Measurements from ENCODE around the gene ASIP.
"Not testable (repeated sequence)": the region's sequence is repeated elsewhere in the genome, so short reads cannot be mapped to it uniquely, and the experiment has no call there.

ASIP gene, protein sequence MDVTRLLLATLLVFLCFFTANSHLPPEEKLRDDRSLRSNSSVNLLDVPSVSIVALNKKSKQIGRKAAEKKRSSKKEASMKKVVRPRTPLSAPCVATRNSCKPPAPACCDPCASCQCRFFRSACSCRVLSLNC

DNA sequence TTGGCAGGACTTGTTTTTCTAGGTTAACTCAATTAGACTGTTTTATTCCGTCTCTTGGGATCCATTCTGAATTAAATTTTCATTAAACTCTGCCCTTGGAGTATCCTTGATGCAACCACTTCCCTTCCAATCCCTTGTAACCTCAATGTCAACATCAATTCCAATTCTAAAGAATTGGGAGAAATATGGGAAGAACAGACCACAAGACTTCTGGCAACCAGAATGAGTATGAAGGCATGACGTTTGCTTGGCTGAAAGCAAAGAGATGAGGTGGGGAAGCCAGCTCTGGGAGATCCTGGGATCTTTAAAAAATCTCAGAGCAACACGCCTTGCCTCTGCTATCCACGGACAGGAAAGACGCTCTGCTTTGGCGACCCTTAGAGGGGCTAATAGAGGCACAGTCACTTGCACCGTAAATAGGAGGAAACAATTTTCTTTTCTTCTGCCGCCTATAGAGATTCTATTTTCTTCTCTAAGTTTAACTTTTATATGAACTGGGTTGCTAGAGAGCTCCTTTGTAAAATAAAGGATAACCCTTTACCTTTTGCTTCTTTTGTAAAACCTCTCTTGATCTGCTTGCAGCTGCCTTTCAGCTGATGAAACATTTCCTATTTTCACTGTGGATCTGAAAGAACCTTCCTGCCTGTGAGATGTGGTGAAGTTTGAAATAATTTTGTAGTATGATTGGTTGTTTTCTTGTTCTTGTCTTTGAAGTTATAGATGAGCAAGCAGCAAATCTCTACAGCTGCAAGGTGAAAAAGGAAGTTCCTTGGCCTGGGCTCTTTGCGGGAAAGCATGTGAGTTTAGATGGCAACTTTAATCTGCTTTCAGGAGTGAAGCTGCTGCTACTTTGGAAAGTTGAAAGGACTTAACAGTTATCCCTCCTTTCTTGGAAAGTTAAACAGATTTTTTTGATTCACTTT, at the start of gene ASIP:
ASIP (plus strand) TSS at position 731 of the 923 bp plus-strand sequence. CDS start 18,952 bp downstream, outside the sequence.
- peak within 1 kb of the TSS; percentile 0 to 19 for H3K27ac Mint-ChIP-seq
- peaks cover 16% of the 10 kb centered on the region for H3K4me1 Mint-ChIP-seq
- H3K9me3 Mint-ChIP-seq: peaks cover 20 to 28% of the 10 kb centered on the region in 2 donors
- DNase-seq (no peak), ATAC-seq (no peak)
- H3K4me3 Mint-ChIP-seq: peak within 1 kb of the TSS in 1 of 2 donors; percentile 18
- peaks cover 13% of the 10 kb centered on the region for H3K27me3 Mint-ChIP-seq

GRCh38 chr20:34193051-34193450, 48.2 kb upstream of the ASIP start:
- H3K27me3 Mint-ChIP-seq: peaks cover 60% of the 10 kb centered on the region
- DNase-seq (no peak), ATAC-seq (no peak)
- no peaks in the 10 kb centered on the region for H3K9me3 Mint-ChIP-seq
- H3K27ac Mint-ChIP-seq: no peak overlapping the region
- peaks cover 9% of the 10 kb centered on the region for H3K4me1 Mint-ChIP-seq
- H3K4me3 Mint-ChIP-seq: no peak overlapping the region

DNA sequence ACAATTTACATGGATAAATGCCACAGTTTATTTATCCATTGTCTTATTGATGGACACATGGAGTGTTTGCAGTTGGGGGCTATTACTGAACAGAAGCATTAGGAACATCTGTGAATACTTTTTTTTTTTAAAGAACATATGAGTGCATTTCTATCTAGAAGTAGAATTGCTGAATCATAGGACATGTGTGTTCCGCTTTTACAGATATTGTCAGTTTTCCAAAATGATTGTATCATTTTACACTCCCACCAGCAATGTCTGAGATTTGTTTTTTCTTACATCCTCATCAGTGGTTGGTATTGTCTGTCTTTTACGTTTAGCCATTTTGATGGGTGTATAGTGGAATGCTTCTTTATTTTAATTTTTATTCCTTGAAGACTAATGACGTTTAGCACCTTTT, 42.0 kb upstream of the ASIP start:
- H3K27ac Mint-ChIP-seq: no peak overlapping the region
- DNase-seq: no peak
- no peak for ATAC-seq
- no peak overlapping the region for H3K4me3 Mint-ChIP-seq
- no peaks in the 10 kb centered on the region for H3K9me3 Mint-ChIP-seq
- peaks cover 9% of the 10 kb centered on the region for H3K4me1 Mint-ChIP-seq
- H3K27me3 Mint-ChIP-seq: peaks cover 47% of the 10 kb centered on the region

GRCh38 chr20:34200023-34200422, 41.2 kb upstream of the ASIP start:
- peaks cover under 1% of the 10 kb centered on the region for H3K4me1 Mint-ChIP-seq

GRCh38 chr20:34201531-34201930, 39.7 kb upstream of the ASIP start:
- no peak overlapping the region for H3K27ac Mint-ChIP-seq
- peaks cover 0 to 5% of the 10 kb centered on the region in 2 donors for H3K9me3 Mint-ChIP-seq
- H3K4me3 Mint-ChIP-seq: no peak overlapping the region
- peaks cover 24% of the 10 kb centered on the region for H3K27me3 Mint-ChIP-seq
- no peak for DNase-seq
- ATAC-seq: no peak
- no peaks in the 10 kb centered on the region for H3K4me1 Mint-ChIP-seq

More at GRCh38 chr20:34200023-34200422, 41.2 kb upstream of the ASIP start:
- Mint-ChIP-seq H3K4me3 (no peak overlapping the region), H3K9me3 (no peaks in the 10 kb centered on the region), H3K27ac (no peak overlapping the region), H3K27me3 (peaks cover 39% of the 10 kb centered on the region)
- ATAC-seq (no peak), DNase-seq (no peak)

DNA sequence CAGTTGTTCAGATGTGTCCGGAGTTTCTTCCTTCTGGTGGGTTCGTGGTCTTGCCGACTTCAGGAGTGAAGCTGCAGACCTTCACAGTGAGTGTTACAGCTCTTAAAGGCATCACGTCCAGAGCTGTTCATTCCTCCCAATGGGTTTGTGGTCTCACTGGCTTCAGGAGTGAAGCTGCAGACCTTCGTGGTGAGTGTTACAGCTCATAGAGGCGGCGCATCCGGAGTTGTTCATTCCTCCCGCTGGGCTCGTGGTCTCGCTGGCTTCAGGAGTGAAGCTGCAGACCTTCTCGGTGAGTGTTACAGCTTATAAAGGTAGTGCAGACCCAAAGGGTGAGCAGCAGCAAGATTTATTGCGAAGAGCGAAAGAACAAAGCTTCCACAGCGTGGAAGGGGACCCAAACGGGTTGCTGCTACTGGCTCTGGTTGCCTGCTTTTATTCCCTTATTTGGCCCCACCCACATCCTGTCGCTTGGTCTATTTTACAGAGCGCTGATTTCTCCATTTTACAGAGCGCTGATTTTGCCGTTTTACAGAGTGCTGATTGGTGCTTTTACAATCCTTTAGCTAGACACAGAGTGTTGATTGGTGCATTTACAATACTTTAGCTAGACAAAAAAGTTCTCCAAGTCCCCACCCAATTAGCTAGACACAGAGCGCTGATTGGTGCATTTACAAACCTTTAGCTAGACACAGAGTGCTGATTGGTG, 35.9 kb upstream of the ASIP start:
- not testable (repeated sequence) for H3K9me3 Mint-ChIP-seq, H3K27ac Mint-ChIP-seq, H3K4me1 Mint-ChIP-seq, DNase-seq, ATAC-seq
- Mint-ChIP-seq H3K27me3 (peaks cover 18% of the 10 kb centered on the region), H3K4me3 (peak overlapping the region; percentile 22 to 49)

- no peaks in the 10 kb centered on the region for H3K4me1 Mint-ChIP-seq
- no peak for ATAC-seq
Measured at GRCh38 chr20:34209111-34209510, 32.1 kb upstream of the ASIP start.

GRCh38 chr20:34210271-34210670, 31.0 kb upstream of the ASIP start:
- Mint-ChIP-seq H3K27ac (no peak overlapping the region), H3K4me1 (no peaks in the 10 kb centered on the region), H3K9me3 (peaks cover 9 to 17% of the 10 kb centered on the region in 2 donors), H3K27me3 (peaks cover 7% of the 10 kb centered on the region), H3K4me3 (no peak overlapping the region)
- ATAC-seq: no peak
- DNase-seq: no peak

More at GRCh38 chr20:34209111-34209510, 32.1 kb upstream of the ASIP start:
- H3K4me3 Mint-ChIP-seq: no peak overlapping the region
- no peak overlapping the region for H3K27ac Mint-ChIP-seq
- H3K9me3 Mint-ChIP-seq: peaks cover 9 to 17% of the 10 kb centered on the region in 2 donors
- peaks cover 7% of the 10 kb centered on the region for H3K27me3 Mint-ChIP-seq
- no peak for DNase-seq

DNA sequence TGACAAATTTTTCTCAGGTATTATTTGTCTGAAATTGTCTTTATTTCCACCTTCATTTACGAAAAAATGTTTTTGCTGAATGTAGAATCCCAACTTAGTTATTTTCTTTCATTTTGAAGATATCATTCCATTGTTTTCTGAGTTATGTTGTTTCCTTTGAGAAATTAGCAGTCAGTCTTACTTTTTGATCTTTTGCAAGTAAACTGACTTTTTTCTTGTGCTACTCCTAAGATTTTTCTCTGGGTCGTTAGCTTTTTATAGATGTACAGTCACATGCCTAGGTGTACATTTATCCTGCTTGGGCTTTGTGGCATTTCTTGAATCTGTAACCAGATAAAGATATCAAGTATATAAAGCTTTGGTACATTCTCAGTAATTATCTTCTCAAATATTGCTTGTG, 29.6 kb upstream of the ASIP start:
- DNase-seq (no peak), ATAC-seq (no peak)
- H3K27me3 Mint-ChIP-seq: peaks cover 7% of the 10 kb centered on the region
- no peak overlapping the region for H3K27ac Mint-ChIP-seq
- H3K4me1 Mint-ChIP-seq: peaks cover 11% of the 10 kb centered on the region
- no peak overlapping the region for H3K4me3 Mint-ChIP-seq
- H3K9me3 Mint-ChIP-seq: peaks cover 9 to 12% of the 10 kb centered on the region in 2 donors

DNA sequence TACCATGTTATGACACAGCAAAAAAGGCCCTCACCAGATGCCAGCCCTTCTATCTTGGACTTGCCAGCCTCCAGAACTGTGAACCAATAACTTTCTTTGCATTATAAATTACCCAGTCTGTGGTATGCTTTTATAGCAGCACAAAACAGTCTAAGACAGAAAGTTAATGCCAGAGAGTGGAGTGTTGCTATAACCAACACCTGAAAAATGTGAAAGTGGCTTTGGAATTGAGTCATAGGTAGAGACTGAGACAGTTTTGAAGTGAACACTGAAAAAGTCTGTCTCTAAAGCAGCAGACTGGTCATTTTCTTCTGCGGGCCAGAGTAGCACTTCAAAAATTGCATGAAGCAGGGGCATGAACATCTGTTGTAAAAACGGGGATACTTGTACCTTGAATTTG, 28.0 kb upstream of the ASIP start:
- Mint-ChIP-seq H3K27me3 (peaks cover 10% of the 10 kb centered on the region), H3K27ac (no peak overlapping the region), H3K4me1 (peaks cover 13% of the 10 kb centered on the region), H3K9me3 (peaks cover 9 to 12% of the 10 kb centered on the region in 2 donors), H3K4me3 (no peak overlapping the region)
- DNase-seq (no peak), ATAC-seq (no peak)

- Mint-ChIP-seq H3K4me1 (peaks cover 13% of the 10 kb centered on the region), H3K4me3 (peak overlapping the region; percentile 79 to 80), H3K27me3 (peaks cover 34% of the 10 kb centered on the region), H3K27ac (no peak overlapping the region), H3K9me3 (peaks cover 9 to 12% of the 10 kb centered on the region in 2 donors)
- DNase-seq: peak; percentile 51 to 56
- peak; percentile 97 for ATAC-seq
Measured at GRCh38 chr20:34215711-34216381, 25.4 kb upstream of the ASIP start.

GRCh38 chr20:34216382-34216742, 24.9 kb upstream of the ASIP start:
- H3K27ac Mint-ChIP-seq: no peak overlapping the region
- H3K27me3 Mint-ChIP-seq: peaks cover 34% of the 10 kb centered on the region
- peaks cover 13% of the 10 kb centered on the region for H3K4me1 Mint-ChIP-seq
- H3K9me3 Mint-ChIP-seq: peaks cover 7 to 9% of the 10 kb centered on the region in 2 donors
- H3K4me3 Mint-ChIP-seq: peak overlapping the region; percentile 79 to 80
- ATAC-seq (no peak), DNase-seq (no peak)

DNA sequence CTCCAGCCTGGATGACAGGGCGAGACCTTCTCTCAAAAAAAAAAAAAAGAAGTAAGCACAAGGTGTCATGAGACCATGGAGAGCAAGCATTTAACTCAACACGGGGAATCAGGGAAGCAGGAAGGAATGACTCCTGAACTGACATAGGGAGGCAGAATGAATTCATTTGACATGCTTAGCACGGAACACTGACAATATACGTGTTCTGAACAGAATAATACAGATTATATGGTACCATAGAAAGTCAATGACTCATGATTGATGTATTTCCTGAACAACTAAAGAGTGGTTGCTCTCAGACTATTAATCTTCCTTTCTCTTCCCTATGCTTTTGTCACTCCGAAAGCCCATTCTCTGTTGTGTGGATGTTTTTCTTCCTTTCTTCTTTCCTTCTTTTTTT, 20.7 kb upstream of the ASIP start:
- DNase-seq (no peak), ATAC-seq (no peak)
- Mint-ChIP-seq H3K27ac (no peak overlapping the region), H3K9me3 (no peaks in the 10 kb centered on the region), H3K4me1 (peaks cover 13% of the 10 kb centered on the region), H3K4me3 (no peak overlapping the region), H3K27me3 (peaks cover 34% of the 10 kb centered on the region)

DNA sequence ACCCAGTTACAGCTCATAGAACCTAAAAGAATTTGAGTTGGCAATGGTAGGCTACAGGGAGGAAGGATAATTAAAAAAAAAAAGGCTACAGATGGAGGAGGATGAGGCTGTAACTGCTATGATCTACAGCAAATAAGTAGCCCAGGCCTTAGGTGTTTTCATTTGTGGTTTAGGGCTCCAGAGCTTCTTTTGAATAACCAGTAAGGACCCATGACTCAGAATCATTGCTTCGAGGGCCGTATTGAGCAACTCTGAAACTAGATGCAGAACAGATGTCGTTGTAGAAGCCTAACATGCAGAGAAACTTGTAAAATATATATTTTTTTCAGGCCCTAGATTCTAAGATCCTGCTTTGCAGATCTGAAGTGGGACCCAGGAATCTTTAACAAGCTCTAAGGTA, 19.0 kb upstream of the ASIP start:
- Mint-ChIP-seq H3K4me3 (no peak overlapping the region), H3K4me1 (no peaks in the 10 kb centered on the region), H3K9me3 (no peaks in the 10 kb centered on the region), H3K27ac (no peak overlapping the region), H3K27me3 (peaks cover 34% of the 10 kb centered on the region)
- no peak for DNase-seq
- ATAC-seq: peak; percentile 31

DNA sequence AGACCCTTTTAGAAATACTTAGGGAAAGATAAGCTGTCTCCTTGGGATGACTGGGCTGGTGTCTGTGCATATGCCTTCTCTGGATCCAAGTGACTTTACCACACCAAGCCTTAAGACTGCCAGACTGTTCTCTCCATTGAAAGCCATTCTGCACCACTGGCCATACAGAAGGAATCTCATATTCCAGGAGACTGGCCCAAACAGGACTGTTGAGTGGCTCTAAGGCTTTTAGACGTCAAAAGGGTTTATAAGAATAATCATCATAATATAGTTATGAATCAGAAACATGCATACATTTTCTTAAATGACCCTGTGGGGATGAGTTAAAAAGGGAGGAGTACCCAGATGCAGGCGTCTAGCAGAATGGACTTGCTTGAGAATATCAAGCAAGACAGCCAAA, 17.0 kb upstream of the ASIP start:
- not testable (repeated sequence) for ATAC-seq, H3K4me3 Mint-ChIP-seq, H3K27ac Mint-ChIP-seq, H3K9me3 Mint-ChIP-seq, H3K4me1 Mint-ChIP-seq, DNase-seq
- peaks cover 16% of the 10 kb centered on the region for H3K27me3 Mint-ChIP-seq
